Smooth muscle cell (in vitro differentiated cells): Measurements from ENCODE around the gene BAHD1. TPM values are rescaled to one million over a fixed set of nuclear protein-coding genes. Genes with fewer than 3 reads are reported as not detected.

Experiments
- DNase-seq: peaks from one replicate; lab custom pipeline; 2025; ENCODE audit not compliant: unreplicated experiment; lab: John Stamatoyannopoulos, UW
- H2AFZ ChIP-seq: fragments of 200-600 bp; sonication (generic); 2 replicates; pipeline ENCODE4 v1.6.0; 2016; ENCODE audit warnings: antibody characterized with exemption, low read depth, mild to moderate bottlenecking
- H3F3A ChIP-seq: fragments of 200-600 bp; sonication (generic); 2 replicates; pipeline ENCODE4 v1.6.0; 2017; ENCODE audit warnings: antibody characterized with exemption, low read depth
- H3K27ac ChIP-seq: fragments of 200-600 bp; sonication (generic); 2 replicates; pipeline ENCODE4 v1.5.1; 2016; ENCODE audit warnings: low read depth, mild to moderate bottlenecking
- H3K27me3 ChIP-seq: fragments of 200-600 bp; sonication (generic); 2 replicates; pipeline ENCODE4 v1.6.1; 2016; ENCODE audit warnings: low read depth, mild to moderate bottlenecking
- H3K36me3 ChIP-seq: fragments of 200-600 bp; sonication (generic); 2 replicates; pipeline ENCODE4 v1.5.1; 2016; ENCODE audit warnings: low read depth
- H3K4me1 ChIP-seq: fragments of 200-600 bp; sonication (generic); 2 replicates; pipeline ENCODE4 v1.5.1; 2016; ENCODE audit warnings: low read depth
- H3K4me2 ChIP-seq: fragments of 200-600 bp; sonication (generic); 2 replicates; pipeline ENCODE4 v1.6.0; 2016; ENCODE audit warnings: mild to moderate bottlenecking
- H3K4me3 ChIP-seq: fragments of 200-600 bp; sonication (generic); 2 replicates; pipeline ENCODE4 v1.5.1; 2016; ENCODE audit warnings: mild to moderate bottlenecking
- H3K79me2 ChIP-seq: fragments of 200-600 bp; sonication (generic); 2 replicates; pipeline ENCODE4 v1.6.0; 2016; ENCODE audit warnings: low read depth, mild to moderate bottlenecking
- H3K9ac ChIP-seq: fragments of 200-600 bp; sonication (generic); 2 replicates; pipeline ENCODE4 v1.6.0; 2016; ENCODE audit warnings: low read depth
- H3K9me3 ChIP-seq: fragments of 200-600 bp; sonication (generic); replicated peaks from 2 replicates; pipeline ENCODE4 v1.5.1; 2016; ENCODE audit warnings: low read depth
- H4K20me1 ChIP-seq: fragments of 200-600 bp; sonication (generic); 2 replicates; pipeline ENCODE4 v1.6.0; 2016; ENCODE audit warnings: low read depth
- WGBS: methylation state at CpG from one replicate; pipeline ENCODE4 v1.1.7; 2016; ENCODE audit warnings: low lambda C conversion rate; 5-methylcytosine and 5-hydroxymethylcytosine counted together
- polyA plus RNA-seq: library from polyadenylated mRNA; unstranded; fragments of >200 nt; fragmentation: Nextera tagmentation; extraction: Ambion mirVana; gene quantifications from 2 replicates; pipeline ENCODE4 v1.2.1, GENCODE V29; 2016
- total RNA-seq: library from RNA; depleted of rRNA; stranded (reverse); fragments of >200 nt; gene quantifications from 2 replicates; pipeline ENCODE4 v1.2.3, GENCODE V29; 2014
- TF ChIP-seq, protein P1 (sequence below): fragments of 200-600 bp; sonication (generic); IDR thresholded peaks from 2 replicates; pipeline ENCODE4 v1.5.1; 2017; ENCODE audit warnings: borderline replicate concordance, mild to moderate bottlenecking, antibody characterized with exemption; ENCODE audit not compliant: insufficient read depth, poor library complexity, severe bottlenecking

Gene BAHD1
- total RNA-seq (7.9 and 8.4 TPM in 2 replicates), polyA plus RNA-seq (11.1 and 13.4 TPM in 2 replicates)

DNA sequence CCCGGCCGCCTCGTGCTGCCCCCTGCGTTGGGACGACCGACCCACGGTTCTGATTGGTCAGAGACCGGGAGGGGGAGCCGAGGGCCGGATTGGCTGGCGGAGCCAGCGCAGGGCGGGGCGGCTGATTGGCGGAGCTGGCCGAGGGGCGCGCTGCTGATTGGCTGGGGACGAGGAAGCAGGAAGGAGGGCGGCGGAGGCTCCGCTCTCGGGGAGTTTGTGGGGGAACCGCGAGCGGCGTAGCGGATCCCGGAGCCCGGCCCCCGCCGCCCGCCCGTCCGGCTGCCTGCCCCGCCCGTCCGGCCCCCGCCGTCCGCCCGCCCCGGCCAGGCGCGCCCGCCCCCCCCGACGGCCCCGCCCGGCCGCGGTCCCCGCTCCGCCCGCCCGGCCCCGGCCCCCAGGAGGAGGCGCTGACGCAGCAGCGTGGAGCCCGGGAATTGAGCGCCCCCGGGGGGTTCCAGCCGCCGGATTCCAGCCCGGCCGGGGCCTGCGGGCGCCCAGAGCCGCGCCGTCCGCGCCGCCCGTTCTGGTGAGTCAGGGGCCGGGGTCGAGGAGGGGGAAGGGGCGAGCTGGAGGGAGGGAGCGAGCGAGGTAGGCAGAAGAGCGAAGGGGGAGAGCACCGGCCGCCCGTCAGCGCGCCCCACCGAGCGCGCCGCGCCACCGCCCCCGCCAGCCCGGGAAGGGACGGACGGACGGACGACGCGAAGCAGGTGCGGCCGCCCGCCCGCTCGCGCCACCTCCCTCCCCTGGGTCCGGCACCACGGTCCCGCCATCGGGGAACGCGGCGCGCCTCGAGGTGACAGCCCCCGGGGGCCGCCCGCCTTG lies at the start of gene BAHD1:
BAHD1 (plus strand) TSS at position 211 of the 822 bp plus-strand sequence. CDS start 17,512 bp downstream, outside the sequence.
- Histone ChIP-seq H4K20me1 (peaks cover 44% of the 10 kb centered on the region), H3K27me3 (peaks cover under 1% of the 10 kb centered on the region), H3K79me2 (peaks cover 41% of the 10 kb centered on the region), H3K9me3 (no peaks in the 10 kb centered on the region), H3K27ac (no peak within 1 kb of the TSS), H3K4me3 (peak within 1 kb of the TSS; percentile 87), H2AFZ (peak within 1 kb of the TSS; percentile 62), H3K36me3 (no peaks in the 10 kb centered on the region), H3K4me2 (peak within 1 kb of the TSS; percentile 96), H3K4me1 (peaks cover 39% of the 10 kb centered on the region), H3F3A (peaks cover 11% of the 10 kb centered on the region), H3K9ac (peak within 1 kb of the TSS; percentile 75)
- TF ChIP-seq, protein P1, sequence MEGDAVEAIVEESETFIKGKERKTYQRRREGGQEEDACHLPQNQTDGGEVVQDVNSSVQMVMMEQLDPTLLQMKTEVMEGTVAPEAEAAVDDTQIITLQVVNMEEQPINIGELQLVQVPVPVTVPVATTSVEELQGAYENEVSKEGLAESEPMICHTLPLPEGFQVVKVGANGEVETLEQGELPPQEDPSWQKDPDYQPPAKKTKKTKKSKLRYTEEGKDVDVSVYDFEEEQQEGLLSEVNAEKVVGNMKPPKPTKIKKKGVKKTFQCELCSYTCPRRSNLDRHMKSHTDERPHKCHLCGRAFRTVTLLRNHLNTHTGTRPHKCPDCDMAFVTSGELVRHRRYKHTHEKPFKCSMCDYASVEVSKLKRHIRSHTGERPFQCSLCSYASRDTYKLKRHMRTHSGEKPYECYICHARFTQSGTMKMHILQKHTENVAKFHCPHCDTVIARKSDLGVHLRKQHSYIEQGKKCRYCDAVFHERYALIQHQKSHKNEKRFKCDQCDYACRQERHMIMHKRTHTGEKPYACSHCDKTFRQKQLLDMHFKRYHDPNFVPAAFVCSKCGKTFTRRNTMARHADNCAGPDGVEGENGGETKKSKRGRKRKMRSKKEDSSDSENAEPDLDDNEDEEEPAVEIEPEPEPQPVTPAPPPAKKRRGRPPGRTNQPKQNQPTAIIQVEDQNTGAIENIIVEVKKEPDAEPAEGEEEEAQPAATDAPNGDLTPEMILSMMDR, result no peak
- 2% methylated on average over 8 of the region's 119 CpGs for WGBS
- peak; percentile 82 for DNase-seq

DNA sequence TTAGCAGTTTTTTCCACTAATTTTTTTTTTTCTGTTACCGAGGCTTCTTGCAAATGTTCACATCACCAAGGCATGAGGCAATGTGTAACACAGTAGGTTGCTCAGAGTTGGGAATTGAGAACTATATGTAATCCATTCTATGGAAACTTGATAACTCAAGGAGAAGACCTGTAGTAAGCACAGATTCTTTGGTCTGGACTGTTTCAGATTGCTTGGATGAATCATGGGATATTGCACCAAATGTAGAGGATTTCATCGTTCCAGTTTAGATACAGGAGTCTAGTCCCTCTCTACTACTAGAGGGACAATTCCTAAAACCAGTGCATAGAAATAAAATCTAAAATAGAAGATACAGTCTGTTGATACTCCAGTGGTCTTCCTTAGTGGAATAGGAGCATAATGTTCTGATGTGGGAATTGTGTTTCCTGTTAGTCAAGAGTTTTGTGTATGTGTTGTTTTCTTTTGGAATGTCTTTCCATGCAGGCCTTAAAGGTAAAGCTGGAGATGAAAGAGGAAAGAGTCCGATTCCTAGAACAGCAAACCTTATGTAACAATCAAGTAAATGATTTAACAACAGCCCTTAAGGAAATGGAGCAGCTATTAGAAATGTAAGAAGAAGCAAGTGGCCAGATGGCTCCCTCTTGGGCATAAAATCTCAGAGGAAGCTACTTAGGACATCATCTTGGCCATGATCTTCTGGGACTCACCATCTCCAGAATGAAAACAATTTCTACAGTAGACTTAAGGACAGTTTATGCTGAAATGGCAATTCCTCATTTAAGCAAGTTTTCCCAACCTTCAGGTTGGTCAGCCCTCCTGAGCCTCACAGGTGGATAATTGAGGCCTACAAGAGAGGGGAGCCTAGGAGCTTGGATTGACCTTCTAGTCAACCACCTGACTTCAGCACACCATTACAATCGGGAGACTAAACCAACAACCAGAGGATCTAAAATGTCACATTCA lies 47.5 kb upstream of the BAHD1 start:
- Histone ChIP-seq H3K4me2 (no peak overlapping the region), H3K36me3 (peaks cover 2% of the 10 kb centered on the region), H3F3A (no peaks in the 10 kb centered on the region), H3K79me2 (no peaks in the 10 kb centered on the region), H4K20me1 (no peaks in the 10 kb centered on the region), H3K27me3 (no peaks in the 10 kb centered on the region), H3K4me3 (no peak overlapping the region), H3K4me1 (no peaks in the 10 kb centered on the region), H3K9me3 (no peaks in the 10 kb centered on the region), H2AFZ (no peak overlapping the region), H3K9ac (no peak overlapping the region), H3K27ac (no peak overlapping the region)
- TF ChIP-seq, protein P1, result no peak
- WGBS, result 97% methylated on average over 4 of the region's 4 CpGs
- DNase-seq, result no peak

DNA sequence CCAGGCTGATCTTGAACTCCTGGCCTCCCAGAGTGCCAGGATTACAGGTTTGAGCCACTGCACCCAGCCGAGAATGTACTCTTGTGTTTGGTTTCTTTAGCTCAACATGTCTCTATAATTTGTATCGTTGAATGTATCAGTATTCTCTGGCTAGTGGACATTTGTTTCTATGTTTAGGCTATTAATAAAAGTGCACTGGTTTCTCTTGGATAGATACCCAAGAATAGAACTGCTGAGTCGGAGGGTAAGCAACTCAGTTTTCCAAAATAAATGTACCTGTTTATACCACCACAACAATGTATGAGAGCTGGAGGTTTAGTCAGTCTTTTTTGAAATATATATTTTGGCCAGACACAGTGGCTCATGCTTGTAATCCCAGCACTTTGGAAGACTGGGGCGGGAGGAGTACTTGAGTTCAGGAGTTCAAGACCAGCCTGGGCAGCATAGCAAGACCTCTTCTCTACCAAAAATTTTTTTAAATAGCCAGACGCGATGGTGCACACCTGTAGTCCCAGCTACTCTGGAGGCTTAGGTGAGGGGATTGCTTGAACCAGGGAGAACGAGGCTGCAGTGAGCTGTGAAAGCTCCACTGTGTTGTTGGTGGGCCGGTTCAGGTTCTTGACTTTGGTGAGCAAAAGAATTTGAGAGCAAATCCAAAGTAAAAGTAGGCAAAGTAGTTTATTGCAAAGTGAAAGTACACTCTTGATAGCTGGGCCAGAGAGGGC lies 42.9 kb upstream of the BAHD1 start:
- 94% methylated on average over 8 of the region's 8 CpGs for WGBS
- TF ChIP-seq, protein P1, result no peak
- no peak overlapping the region for H3K27ac ChIP-seq
- no peaks in the 10 kb centered on the region for H4K20me1 ChIP-seq
- H3K9me3 ChIP-seq, result no peaks in the 10 kb centered on the region
- H3K4me2 ChIP-seq, result no peak overlapping the region
- H3F3A ChIP-seq, result no peaks in the 10 kb centered on the region
- H3K36me3 ChIP-seq, result no peaks in the 10 kb centered on the region
- no peak for DNase-seq
- no peak overlapping the region for H3K9ac ChIP-seq
- H3K4me3 ChIP-seq, result no peak overlapping the region
- H3K27me3 ChIP-seq, result no peaks in the 10 kb centered on the region
- H3K79me2 ChIP-seq, result no peaks in the 10 kb centered on the region
- no peaks in the 10 kb centered on the region for H3K4me1 ChIP-seq
- H2AFZ ChIP-seq, result no peak overlapping the region
